HepG2 (cell line): ENCODE results near the gene CNTRL. TPM values are rescaled to one million over a fixed set of nuclear protein-coding genes. Genes with fewer than 3 reads are reported as not detected.

Experiments used
- ATAC-seq: fragments of 200-7000 bp; cut with Tn5 transposase; 3 replicates; pipeline ENCODE4 v1.9.1; 2020; ENCODE audit warnings: mild to moderate bottlenecking, moderate library complexity
- BruUV-seq: library from RNA; stranded (reverse); fragments of 400-500 nt; replicated peaks from 2 replicates; lab custom pipeline; 2021; lab: Mats Ljungman, UMichigan
- CTCF ChIA-PET: fragments of 300-600 bp; formaldehyde crosslinking; extraction: SDS; loops from one replicate; lab custom pipeline; 2021; ENCODE audit warnings: low total read pairs, inconsistent platforms, low intra/inter-chr PET ratio; lab: Yijun Ruan, JAX
- POLR2A ChIA-PET: fragments of 350-600 bp; sonication (Branson Sonifier 250); formaldehyde crosslinking; loops from one replicate; lab custom pipeline; 2020; ENCODE audit warnings: antibody characterized with exemption, inconsistent platforms; lab: Yijun Ruan, JAX
- DNase-seq: peaks from one replicate; pipeline ENCODE4 v3.0.0-alpha.2; 2015; ENCODE audit warnings: low spot score
- FAIRE-seq: peaks from 3 replicates; lab custom pipeline; 2011; peaks lifted over from hg19 to GRCh38; lab: Jason Lieb, UNC
- H2AFZ ChIP-seq: one replicate; pipeline ENCODE4 v1.6.1; 2011; ENCODE audit warnings: low read length, inconsistent platforms
- H3K27ac ChIP-seq: fragments of 300-600 bp; 3 replicates; pipeline ENCODE4 v1.8.0; 2011; ENCODE audit warnings: mixed run types, mild to moderate bottlenecking, mixed read lengths, low read length, inconsistent platforms; ENCODE audit not compliant: insufficient read depth; ENCODE audit errors: extremely low read length
- H3K27me3 ChIP-seq, 2 experiments: fragments of 200-600 bp in 1 of 2; 2 replicates in 1 of 2; 3 replicates in 1 of 2; pipeline versions ENCODE4 v1.6.0 to v1.8.0; 2011; ENCODE audit warnings: low read length in 2 of 2, mild to moderate bottlenecking in 2 of 2, moderate library complexity in 2 of 2, inconsistent platforms in 1 of 2; ENCODE audit not compliant: insufficient read depth in 2 of 2, control insufficient read depth in 1 of 2
- H3K36me3 ChIP-seq, 2 experiments: fragments of 200-600 bp in 1 of 2; replicated peaks in 1 of 2; 2 replicates in 1 of 2; 3 replicates in 1 of 2; pipeline versions ENCODE4 v1.5.1 to v1.8.0; 2011; ENCODE audit warnings: low read length in 2 of 2, inconsistent platforms in 1 of 2; ENCODE audit not compliant: insufficient read depth in 2 of 2, control insufficient read depth in 1 of 2
- H3K4me1 ChIP-seq: 2 replicates; pipeline ENCODE4 v1.5.1; 2012; ENCODE audit warnings: low read length, inconsistent platforms; ENCODE audit not compliant: insufficient read depth
- H3K4me2 ChIP-seq: 2 replicates; pipeline ENCODE4 v1.6.0; 2011; ENCODE audit warnings: low read depth, low read length, inconsistent platforms
- H3K4me3 ChIP-seq, 3 experiments: fragments of 200-600 bp in 1 of 3; sonication (generic), shearing (Covaris generic) in 1 of 3; replicated peaks in 1 of 3; 2 replicates each; pipeline ENCODE4 v1.5.1; 2011 to 2016; ENCODE audit warnings: low read length in 3 of 3, inconsistent platforms in 2 of 3, low read depth in 2 of 3, mild to moderate bottlenecking in 2 of 3, control low read depth in 1 of 3, mixed read lengths in 1 of 3; ENCODE audit not compliant: insufficient read depth in 1 of 3
- H3K79me2 ChIP-seq: one replicate; pipeline ENCODE4 v1.6.1; 2011; ENCODE audit warnings: low read length, inconsistent platforms; ENCODE audit not compliant: insufficient read depth
- H3K9ac ChIP-seq: 2 replicates; pipeline ENCODE4 v1.6.0; 2011; ENCODE audit warnings: mild to moderate bottlenecking, low read depth, low read length, inconsistent platforms; ENCODE audit not compliant: insufficient read depth
- H3K9me3 ChIP-seq: 2 replicates; pipeline ENCODE4 v1.5.1; 2012; ENCODE audit warnings: mild to moderate bottlenecking, low read length
- H4K20me1 ChIP-seq: 2 replicates; pipeline ENCODE4 v1.6.0; 2011; ENCODE audit warnings: inconsistent platforms, mild to moderate bottlenecking, low read length, moderate library complexity; ENCODE audit not compliant: insufficient read depth
- ELF3 ChIP-seq: IDR thresholded peaks from 2 replicates; pipeline ENCODE4 v1.6.1; 2016; ENCODE audit warnings: missing genetic modification reagents, missing compliant biosample characterization
- MXD4 ChIP-seq: IDR thresholded peaks from 2 replicates; pipeline ENCODE4 v1.6.1; 2016; ENCODE audit warnings: mild to moderate bottlenecking, missing biosample characterization, missing genetic modification reagents
- NFIC ChIP-seq: IDR thresholded peaks from 2 replicates; pipeline ENCODE4 v1.6.1; 2012; ENCODE audit warnings: mild to moderate bottlenecking, low read length, inconsistent platforms
- RXRA ChIP-seq: sonication (generic); formaldehyde crosslinking; IDR thresholded peaks from 2 replicates; pipeline ENCODE4 v1.5.1; 2020; ENCODE audit warnings: missing genetic modification reagents
- SAP130 ChIP-seq: IDR thresholded peaks from 2 replicates; pipeline ENCODE4 v1.6.1; 2016; ENCODE audit warnings: low read depth
- SIX1 ChIP-seq: sonication (generic); formaldehyde crosslinking; IDR thresholded peaks from 2 replicates; pipeline ENCODE4 v1.4.0; 2020; ENCODE audit warnings: missing genetic modification reagents, borderline replicate concordance
- ZFP41 ChIP-seq: sonication (generic); formaldehyde crosslinking; IDR thresholded peaks from 2 replicates; pipeline ENCODE4 v1.4.0; 2020; ENCODE audit warnings: mild to moderate bottlenecking, missing genetic modification reagents, borderline replicate concordance
- ZNF367 ChIP-seq: sonication (generic); formaldehyde crosslinking; IDR thresholded peaks from 2 replicates; pipeline ENCODE4 v1.4.0; 2020; ENCODE audit warnings: missing genetic modification reagents, borderline replicate concordance
- ZNF709 ChIP-seq: sonication (generic); formaldehyde crosslinking; IDR thresholded peaks from 2 replicates; pipeline ENCODE4 v1.5.0; 2020; ENCODE audit warnings: mild to moderate bottlenecking, missing genetic modification reagents
- ZNF775 ChIP-seq: sonication (generic); formaldehyde crosslinking; IDR thresholded peaks from 2 replicates; pipeline ENCODE4 v1.4.0; 2020; ENCODE audit warnings: missing genetic modification reagents, mild to moderate bottlenecking, moderate library complexity, borderline replicate concordance
- in situ Hi-C: cut with HindIII; loops from 2 replicates; pipeline ENCODE4 v1.10.0; 2017; ENCODE audit warnings: low pct_unique_long_range_greater_than_20kb; ENCODE audit not compliant: extremely low pct_ligation_motif_present
- intact Hi-C: fragments of 100-400 bp; cut with micrococcal nuclease; formaldehyde crosslinking; loops from one replicate; pipeline ENCODE4 v1.10.0; 2022; ENCODE audit not compliant: unreplicated experiment
- polyA plus RNA-seq, 8 experiments: library from polyadenylated mRNA; depleted of rRNA in 3 of 8; stranded (reverse) in 7 of 8; unstranded in 1 of 8; fragments of >200 nt; fragmentation: Illumina TruSeq in 4 of 8; extraction: Trizol in 4 of 8; gene quantifications; 2 replicates each; pipeline versions ENCODE4 v1.2.1 to v1.2.3, GENCODE V29; 2011 to 2016; ENCODE audit warnings: low read depth in 4 of 8, missing spikeins in 1 of 8, mixed read lengths in 1 of 8; ENCODE audit not compliant: insufficient read depth in 1 of 8
- total RNA-seq, 5 experiments: library from RNA; depleted of rRNA; stranded (reverse); fragments of >200 nt; fragmentation: Illumina TruSeq; extraction: Trizol; gene quantifications; 2 replicates each; pipeline ENCODE4 v1.2.3, GENCODE V29; 2016; ENCODE audit warnings: low read depth in 1 of 5
- TF ChIP-seq, protein P1 (sequence below): sonication (generic); formaldehyde crosslinking; IDR thresholded peaks from 2 replicates; pipeline ENCODE4 v1.4.0; 2020; ENCODE audit warnings: missing genetic modification reagents, borderline replicate concordance
- TF ChIP-seq, protein P2 (sequence below): sonication (generic); formaldehyde crosslinking; IDR thresholded peaks from 2 replicates; pipeline ENCODE4 v1.4.0; 2020; ENCODE audit warnings: missing genetic modification reagents, borderline replicate concordance
- TF ChIP-seq, protein P3 (sequence below): sonication (generic); formaldehyde crosslinking; IDR thresholded peaks from 2 replicates; pipeline ENCODE4 v1.4.0; 2020; ENCODE audit warnings: mild to moderate bottlenecking, missing genetic modification reagents

The CNTRL gene
- total and polyA plus RNA-seq, 2 of the 13 experiments (the other 11 are each of a cell fraction or from before 2014, with no cell fraction given) = 7.5 to 11.8 TPM

DNA sequence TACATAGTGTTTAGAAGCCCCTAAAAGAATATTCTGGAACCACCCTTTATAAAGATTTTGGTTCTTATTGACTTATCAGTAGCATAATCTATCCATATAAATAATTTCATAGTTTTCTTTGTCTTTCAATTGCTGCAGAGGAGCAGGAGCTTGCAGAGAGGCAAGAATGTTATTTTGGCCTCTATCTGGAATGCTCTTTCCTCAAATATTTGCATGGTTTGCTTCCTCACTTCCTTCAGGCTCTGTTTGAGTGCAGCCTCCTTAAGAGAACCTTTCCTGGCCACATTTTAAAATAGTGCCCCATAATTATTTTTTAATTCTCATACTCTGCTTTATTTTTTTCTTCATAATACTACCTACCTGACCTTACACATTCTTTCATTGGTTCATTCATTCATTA lies 26.1 kb upstream of the CNTRL start:
- POLR2A ChIA-PET = interaction anchor here (1.4 to 2.4 kb wide), 3 partner anchors 11 to 22 kb away, joined by 3 to 6 read pairs (median 4); no protein-coding TSS in a partner anchor
- peak; percentile 21 for ATAC-seq
- intact Hi-C loops = no loop called here

More for the DNA sequence above, 26.1 kb upstream of the CNTRL start:
- peaks cover 53% of the 10 kb centered on the region for H3K79me2 ChIP-seq
- FAIRE-seq = no peak
- CTCF ChIA-PET = no interaction called here
- no peak for DNase-seq
- peaks cover 46% of the 10 kb centered on the region for H3K4me1 ChIP-seq
- TF ChIP-seq ZNF367 (CRISPR knock-in tag) (no peak), MXD4 (CRISPR knock-in tag) (no peak), ELF3 (0 out of 2 replicates have a peak, but pooled peaks have one; percentile 2), SIX1 (peak; percentile 47; the same call in 1 of the 2 replicates), ZNF709 (CRISPR knock-in tag) (no peak), ZFP41 (CRISPR knock-in tag) (no peak), NFIC (no peak), ZNF775 (CRISPR knock-in tag) (no peak), RXRA (no peak), SAP130 (CRISPR knock-in tag) (0 out of 2 replicates have a peak, but pooled peaks have one; percentile 6)
- TF ChIP-seq, protein P1, sequence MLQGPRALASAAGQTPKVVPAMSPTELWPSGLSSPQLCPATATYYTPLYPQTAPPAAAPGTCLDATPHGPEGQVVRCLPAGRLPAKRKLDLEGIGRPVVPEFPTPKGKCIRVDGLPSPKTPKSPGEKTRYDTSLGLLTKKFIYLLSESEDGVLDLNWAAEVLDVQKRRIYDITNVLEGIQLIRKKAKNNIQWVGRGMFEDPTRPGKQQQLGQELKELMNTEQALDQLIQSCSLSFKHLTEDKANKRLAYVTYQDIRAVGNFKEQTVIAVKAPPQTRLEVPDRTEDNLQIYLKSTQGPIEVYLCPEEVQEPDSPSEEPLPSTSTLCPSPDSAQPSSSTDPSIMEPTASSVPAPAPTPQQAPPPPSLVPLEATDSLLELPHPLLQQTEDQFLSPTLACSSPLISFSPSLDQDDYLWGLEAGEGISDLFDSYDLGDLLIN (CRISPR knock-in tag) = no peak
- TF ChIP-seq, protein P2, sequence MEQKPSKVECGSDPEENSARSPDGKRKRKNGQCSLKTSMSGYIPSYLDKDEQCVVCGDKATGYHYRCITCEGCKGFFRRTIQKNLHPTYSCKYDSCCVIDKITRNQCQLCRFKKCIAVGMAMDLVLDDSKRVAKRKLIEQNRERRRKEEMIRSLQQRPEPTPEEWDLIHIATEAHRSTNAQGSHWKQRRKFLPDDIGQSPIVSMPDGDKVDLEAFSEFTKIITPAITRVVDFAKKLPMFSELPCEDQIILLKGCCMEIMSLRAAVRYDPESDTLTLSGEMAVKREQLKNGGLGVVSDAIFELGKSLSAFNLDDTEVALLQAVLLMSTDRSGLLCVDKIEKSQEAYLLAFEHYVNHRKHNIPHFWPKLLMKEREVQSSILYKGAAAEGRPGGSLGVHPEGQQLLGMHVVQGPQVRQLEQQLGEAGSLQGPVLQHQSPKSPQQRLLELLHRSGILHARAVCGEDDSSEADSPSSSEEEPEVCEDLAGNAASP (CRISPR knock-in tag) = no peak
- TF ChIP-seq, protein P3, sequence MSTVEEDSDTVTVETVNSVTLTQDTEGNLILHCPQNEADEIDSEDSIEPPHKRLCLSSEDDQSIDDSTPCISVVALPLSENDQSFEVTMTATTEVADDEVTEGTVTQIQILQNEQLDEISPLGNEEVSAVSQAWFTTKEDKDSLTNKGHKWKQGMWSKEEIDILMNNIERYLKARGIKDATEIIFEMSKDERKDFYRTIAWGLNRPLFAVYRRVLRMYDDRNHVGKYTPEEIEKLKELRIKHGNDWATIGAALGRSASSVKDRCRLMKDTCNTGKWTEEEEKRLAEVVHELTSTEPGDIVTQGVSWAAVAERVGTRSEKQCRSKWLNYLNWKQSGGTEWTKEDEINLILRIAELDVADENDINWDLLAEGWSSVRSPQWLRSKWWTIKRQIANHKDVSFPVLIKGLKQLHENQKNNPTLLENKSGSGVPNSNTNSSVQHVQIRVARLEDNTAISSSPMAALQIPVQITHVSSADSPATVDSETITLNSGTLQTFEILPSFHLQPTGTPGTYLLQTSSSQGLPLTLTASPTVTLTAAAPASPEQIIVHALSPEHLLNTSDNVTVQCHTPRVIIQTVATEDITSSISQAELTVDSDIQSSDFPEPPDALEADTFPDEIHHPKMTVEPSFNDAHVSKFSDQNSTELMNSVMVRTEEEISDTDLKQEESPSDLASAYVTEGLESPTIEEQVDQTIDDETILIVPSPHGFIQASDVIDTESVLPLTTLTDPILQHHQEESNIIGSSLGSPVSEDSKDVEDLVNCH = no peak
- TF ChIP-seq, all 625 proteins: peak for 3
- no TSS peak for BruUV-seq
- 0 out of 5 replicates have a peak, but pooled peaks cover 0 to 14% of the 10 kb centered on the region in 2 experiments for H3K36me3 ChIP-seq
- peak overlapping the region; percentile 50 to 95 (median 72); a peak in 5 of 6 replicates for H3K4me3 ChIP-seq
- H3K27me3 ChIP-seq = no peaks in the 10 kb centered on the region
- H3K4me2 ChIP-seq = peak overlapping the region; percentile 95
- H4K20me1 ChIP-seq = peaks cover 19% of the 10 kb centered on the region
- in situ Hi-C loops = no loop called here
- H3K27ac ChIP-seq = peak overlapping the region; percentile 32
- H3K9me3 ChIP-seq = no peaks in the 10 kb centered on the region
- H2AFZ ChIP-seq = no peak overlapping the region
- H3K9ac ChIP-seq = peak overlapping the region; percentile 58; the same call in 1 of the 2 replicates
